Neural progenitor cell (in vitro differentiated cells): ENCODE data around the gene AUNIP. TPM values are rescaled to one million over a fixed set of nuclear protein-coding genes. Genes with fewer than 3 reads are reported as not detected.

Source experiments
- DNase-seq: peaks from one replicate; pipeline ENCODE4 v3.0.0-alpha.2; 2016; ENCODE audit warnings: low spot score
- H2AFZ ChIP-seq: fragments of 200-600 bp; sonication (generic); replicated peaks from 2 replicates; pipeline ENCODE4 v1.6.1; 2016; ENCODE audit warnings: antibody characterized with exemption
- H3F3A ChIP-seq: fragments of 200-600 bp; sonication (generic); 2 replicates; pipeline ENCODE4 v1.6.1; 2016; ENCODE audit warnings: antibody characterized with exemption, low read depth
- H3K27ac ChIP-seq: fragments of 200-600 bp; sonication (generic); 2 replicates; pipeline ENCODE4 v1.5.1; 2016; ENCODE audit warnings: mild to moderate bottlenecking
- H3K27me3 ChIP-seq: fragments of 200-600 bp; sonication (generic); 2 replicates; pipeline ENCODE4 v1.6.1; 2016; ENCODE audit warnings: mild to moderate bottlenecking, moderate library complexity
- H3K36me3 ChIP-seq: fragments of 200-600 bp; sonication (generic); 2 replicates; pipeline ENCODE4 v1.5.1; 2016
- H3K4me1 ChIP-seq: fragments of 200-600 bp; sonication (generic); 2 replicates; pipeline ENCODE4 v1.6.1; 2016; ENCODE audit warnings: mixed run types
- H3K4me2 ChIP-seq: fragments of 200-600 bp; sonication (generic); 2 replicates; pipeline ENCODE4 v1.6.1; 2016
- H3K4me3 ChIP-seq: fragments of 200-600 bp; sonication (generic); 2 replicates; pipeline ENCODE4 v1.5.1; 2016
- H3K79me2 ChIP-seq: fragments of 200-600 bp; sonication (generic); 2 replicates; pipeline ENCODE4 v1.6.1; 2016; ENCODE audit warnings: low read depth
- H3K9ac ChIP-seq: fragments of 200-600 bp; sonication (generic); 2 replicates; pipeline ENCODE4 v1.6.1; 2016
- H3K9me3 ChIP-seq: fragments of 200-600 bp; sonication (generic); 2 replicates; pipeline ENCODE4 v1.5.1; 2016; ENCODE audit warnings: low read depth
- H4K20me1 ChIP-seq: fragments of 200-600 bp; sonication (generic); 2 replicates; pipeline ENCODE4 v1.6.1; 2016; ENCODE audit warnings: low read depth
- H3K27ac Mint-ChIP-seq: 3 replicates; pipeline ENCODE4 v1.8.0; 2021; ENCODE audit warnings: mixed read lengths
- H3K27me3 Mint-ChIP-seq: 2 replicates; pipeline ENCODE4 v1.8.0; 2022; ENCODE audit warnings: low read depth, mild to moderate bottlenecking, inconsistent platforms, moderate library complexity, mixed read lengths; ENCODE audit not compliant: insufficient read depth
- H3K36me3 Mint-ChIP-seq: 3 replicates; pipeline ENCODE4 v1.8.0; 2021; ENCODE audit warnings: mixed read lengths
- H3K4me1 Mint-ChIP-seq: 3 replicates; pipeline ENCODE4 v1.8.0; 2021; ENCODE audit warnings: mixed read lengths
- H3K4me3 Mint-ChIP-seq: 3 replicates; pipeline ENCODE4 v1.8.0; 2021; ENCODE audit warnings: mild to moderate bottlenecking, moderate library complexity, mixed read lengths
- H3K9me3 Mint-ChIP-seq: 3 replicates; pipeline ENCODE4 v1.8.0; 2020; ENCODE audit warnings: mixed read lengths
- EZH2 ChIP-seq: fragments of 200-600 bp; sonication (generic); IDR thresholded peaks from 2 replicates; pipeline ENCODE4 v1.6.1; 2017; ENCODE audit warnings: antibody characterized with exemption, mild to moderate bottlenecking, moderate library complexity
- EZH2phosphoT487 ChIP-seq: fragments of 200-600 bp; sonication (generic); IDR thresholded peaks from 2 replicates; pipeline ENCODE4 v1.6.1; 2017; ENCODE audit warnings: antibody characterized with exemption
- total RNA-seq: library from RNA; depleted of rRNA; stranded (reverse); fragments of >200 nt; gene quantifications from 2 replicates; pipeline ENCODE4 v1.2.3, GENCODE V29; 2015; ENCODE audit warnings: low replicate concordance
- TF ChIP-seq, protein P1 (sequence below): fragments of 200-600 bp; sonication (generic); IDR thresholded peaks from 2 replicates; pipeline ENCODE4 v1.5.1; 2017; ENCODE audit warnings: antibody characterized with exemption, mild to moderate bottlenecking

AUNIP gene
- total RNA-seq, 1 donor from 2014 or later = 15.2 TPM

GRCh38 chr1:25871704-25872494 lies 12.6 kb upstream of the AUNIP start:
- H3K4me1 ChIP-seq = peaks cover 26% of the 10 kb centered on the region
- no peak overlapping the region for H3K4me2 ChIP-seq
- H3K4me3 ChIP-seq = no peak overlapping the region
- peaks cover 39% of the 10 kb centered on the region for H3K4me1 Mint-ChIP-seq
- no peaks in the 10 kb centered on the region for H3K9me3 Mint-ChIP-seq
- H2AFZ ChIP-seq = no peak overlapping the region
- no peaks in the 10 kb centered on the region for H3K36me3 Mint-ChIP-seq
- H3K36me3 ChIP-seq = no peaks in the 10 kb centered on the region
- no peaks in the 10 kb centered on the region for H3K9me3 ChIP-seq
- peaks cover 15% of the 10 kb centered on the region for H4K20me1 ChIP-seq
- no peak overlapping the region for H3K4me3 Mint-ChIP-seq
- H3K9ac ChIP-seq = no peak overlapping the region
- H3K27me3 ChIP-seq = peaks cover 17% of the 10 kb centered on the region
- H3K27ac ChIP-seq = no peak overlapping the region
- peaks cover 44% of the 10 kb centered on the region for H3F3A ChIP-seq
- H3K27me3 Mint-ChIP-seq = peaks cover 13% of the 10 kb centered on the region
- DNase-seq = no peak
- H3K27ac Mint-ChIP-seq = no peak overlapping the region
- no peaks in the 10 kb centered on the region for H3K79me2 ChIP-seq
- TF ChIP-seq EZH2 (no peak), EZH2phosphoT487 (no peak)
- TF ChIP-seq, protein P1, sequence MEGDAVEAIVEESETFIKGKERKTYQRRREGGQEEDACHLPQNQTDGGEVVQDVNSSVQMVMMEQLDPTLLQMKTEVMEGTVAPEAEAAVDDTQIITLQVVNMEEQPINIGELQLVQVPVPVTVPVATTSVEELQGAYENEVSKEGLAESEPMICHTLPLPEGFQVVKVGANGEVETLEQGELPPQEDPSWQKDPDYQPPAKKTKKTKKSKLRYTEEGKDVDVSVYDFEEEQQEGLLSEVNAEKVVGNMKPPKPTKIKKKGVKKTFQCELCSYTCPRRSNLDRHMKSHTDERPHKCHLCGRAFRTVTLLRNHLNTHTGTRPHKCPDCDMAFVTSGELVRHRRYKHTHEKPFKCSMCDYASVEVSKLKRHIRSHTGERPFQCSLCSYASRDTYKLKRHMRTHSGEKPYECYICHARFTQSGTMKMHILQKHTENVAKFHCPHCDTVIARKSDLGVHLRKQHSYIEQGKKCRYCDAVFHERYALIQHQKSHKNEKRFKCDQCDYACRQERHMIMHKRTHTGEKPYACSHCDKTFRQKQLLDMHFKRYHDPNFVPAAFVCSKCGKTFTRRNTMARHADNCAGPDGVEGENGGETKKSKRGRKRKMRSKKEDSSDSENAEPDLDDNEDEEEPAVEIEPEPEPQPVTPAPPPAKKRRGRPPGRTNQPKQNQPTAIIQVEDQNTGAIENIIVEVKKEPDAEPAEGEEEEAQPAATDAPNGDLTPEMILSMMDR = no peak

GRCh38 chr1:25871086-25871703 lies 11.9 kb upstream of the AUNIP start:
- H2AFZ ChIP-seq = no peak overlapping the region
- H3K9ac ChIP-seq = no peak overlapping the region
- no peak overlapping the region for H3K4me3 Mint-ChIP-seq
- H3K27ac Mint-ChIP-seq = no peak overlapping the region
- H3K27me3 Mint-ChIP-seq = peaks cover 10% of the 10 kb centered on the region
- no peak for DNase-seq
- no peak overlapping the region for H3K4me3 ChIP-seq
- no peaks in the 10 kb centered on the region for H3K36me3 Mint-ChIP-seq
- H3K9me3 Mint-ChIP-seq = no peaks in the 10 kb centered on the region
- peaks cover 26% of the 10 kb centered on the region for H3K4me1 ChIP-seq
- H3K27me3 ChIP-seq = peaks cover 10% of the 10 kb centered on the region
- no peak for TF ChIP-seq EZH2
- TF ChIP-seq EZH2phosphoT487 = no peak
- TF ChIP-seq, protein P1 = no peak
- no peak overlapping the region for H3K27ac ChIP-seq
- peaks cover 39% of the 10 kb centered on the region for H3K4me1 Mint-ChIP-seq
- H3K36me3 ChIP-seq = no peaks in the 10 kb centered on the region
- no peaks in the 10 kb centered on the region for H3K9me3 ChIP-seq
- no peaks in the 10 kb centered on the region for H3K79me2 ChIP-seq
- no peak overlapping the region for H3K4me2 ChIP-seq
- peaks cover 15% of the 10 kb centered on the region for H4K20me1 ChIP-seq
- peaks cover 37% of the 10 kb centered on the region for H3F3A ChIP-seq

DNA sequence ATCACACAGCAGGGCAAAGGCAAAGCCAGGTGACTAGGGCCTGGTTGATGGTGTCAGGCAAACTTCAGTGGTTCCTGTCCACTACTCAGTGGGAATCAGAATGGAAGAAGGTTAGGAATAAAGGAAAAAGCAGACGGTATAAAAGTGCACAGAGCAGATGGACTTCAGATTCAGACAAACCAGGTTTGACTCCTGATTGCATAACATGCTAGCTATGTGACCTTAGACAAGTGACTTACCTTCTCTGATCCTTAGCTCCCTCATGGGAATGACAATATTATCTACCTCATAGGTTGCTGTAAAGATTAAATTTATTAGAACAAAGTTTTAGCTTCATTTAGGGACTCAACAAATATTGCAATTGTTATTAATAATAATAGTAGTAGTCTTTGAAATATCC lies 11.4 kb upstream of the AUNIP start:
- no peak overlapping the region for H3K4me3 ChIP-seq
- Mint-ChIP-seq H3K9me3 (no peaks in the 10 kb centered on the region), H3K4me3 (no peak overlapping the region), H3K27me3 (peaks cover 9% of the 10 kb centered on the region), H3K36me3 (no peaks in the 10 kb centered on the region), H3K27ac (no peak overlapping the region), H3K4me1 (peaks cover 36% of the 10 kb centered on the region)
- DNase-seq = no peak
- H3K4me2 ChIP-seq = no peak overlapping the region
- no peaks in the 10 kb centered on the region for H3K36me3 ChIP-seq
- H3K27me3 ChIP-seq = peaks cover 5% of the 10 kb centered on the region
- H3F3A ChIP-seq = peaks cover 31% of the 10 kb centered on the region
- H3K4me1 ChIP-seq = peaks cover 26% of the 10 kb centered on the region
- no peaks in the 10 kb centered on the region for H3K79me2 ChIP-seq
- H3K9ac ChIP-seq = no peak overlapping the region
- no peak overlapping the region for H3K27ac ChIP-seq
- H3K9me3 ChIP-seq = no peaks in the 10 kb centered on the region
- H4K20me1 ChIP-seq = peaks cover 15% of the 10 kb centered on the region
- H2AFZ ChIP-seq = no peak overlapping the region
- TF ChIP-seq, protein P1 = no peak
